KMS-11 (cell line): ENCODE measurements around the gene ISM2.

Source experiments
- H2AFZ ChIP-seq: fragments of 200-600 bp; sonication (generic); 2 replicates; pipeline ENCODE4 v1.6.1; 2016; ENCODE audit warnings: antibody characterized with exemption, mixed run types, low read depth
- H3K27ac ChIP-seq: fragments of 200-600 bp; sonication (generic); 2 replicates; pipeline ENCODE4 v1.6.1; 2016; ENCODE audit warnings: mild to moderate bottlenecking, mixed run types
- H3K27me3 ChIP-seq: fragments of 200-600 bp; sonication (generic); 2 replicates; pipeline ENCODE4 v1.6.1; 2017; ENCODE audit warnings: mild to moderate bottlenecking, low read depth, mixed run types, moderate library complexity; ENCODE audit not compliant: insufficient read depth
- H3K36me3 ChIP-seq: fragments of 200-600 bp; sonication (generic); 2 replicates; pipeline ENCODE4 v1.6.1; 2017; ENCODE audit warnings: mild to moderate bottlenecking, mixed run types; ENCODE audit not compliant: insufficient read depth
- H3K4me1 ChIP-seq: fragments of 200-600 bp; sonication (generic); 2 replicates; pipeline ENCODE4 v1.6.1; 2016; ENCODE audit warnings: mild to moderate bottlenecking, low read depth, mixed run types; ENCODE audit not compliant: poor library complexity, severe bottlenecking
- H3K4me2 ChIP-seq: fragments of 200-600 bp; sonication (generic); 2 replicates; pipeline ENCODE4 v1.7.0; 2016; ENCODE audit warnings: mild to moderate bottlenecking, mixed run types
- H3K4me3 ChIP-seq: fragments of 200-600 bp; sonication (generic); IDR thresholded peaks from 2 replicates; pipeline ENCODE4 v1.6.1; 2017; ENCODE audit warnings: low read depth, low read length, mixed read lengths; ENCODE audit not compliant: insufficient read depth
- H3K79me2 ChIP-seq: fragments of 200-600 bp; sonication (generic); 2 replicates; pipeline ENCODE4 v1.6.1; 2016; ENCODE audit warnings: low read depth, mixed run types; ENCODE audit not compliant: insufficient read depth
- H3K9ac ChIP-seq: fragments of 200-600 bp; sonication (generic); 2 replicates; pipeline ENCODE4 v1.6.1; 2016; ENCODE audit warnings: mild to moderate bottlenecking, mixed run types
- H4K20me1 ChIP-seq: fragments of 200-600 bp; sonication (generic); 2 replicates; pipeline ENCODE4 v1.6.1; 2016; ENCODE audit warnings: mild to moderate bottlenecking, mixed run types; ENCODE audit not compliant: insufficient read depth
- TF ChIP-seq, protein P1 (sequence below): fragments of 200-600 bp; sonication (generic); conservative IDR thresholded peaks from 2 replicates; pipeline ENCODE4 v1.6.1; 2017; ENCODE audit warnings: low read depth, mild to moderate bottlenecking, antibody characterized with exemption, low read length, moderate library complexity, mixed read lengths

Gene ISM2

GRCh38 chr14:77498984-77499527 is 440 bp upstream of the ISM2 start:
- TF ChIP-seq, protein P1, sequence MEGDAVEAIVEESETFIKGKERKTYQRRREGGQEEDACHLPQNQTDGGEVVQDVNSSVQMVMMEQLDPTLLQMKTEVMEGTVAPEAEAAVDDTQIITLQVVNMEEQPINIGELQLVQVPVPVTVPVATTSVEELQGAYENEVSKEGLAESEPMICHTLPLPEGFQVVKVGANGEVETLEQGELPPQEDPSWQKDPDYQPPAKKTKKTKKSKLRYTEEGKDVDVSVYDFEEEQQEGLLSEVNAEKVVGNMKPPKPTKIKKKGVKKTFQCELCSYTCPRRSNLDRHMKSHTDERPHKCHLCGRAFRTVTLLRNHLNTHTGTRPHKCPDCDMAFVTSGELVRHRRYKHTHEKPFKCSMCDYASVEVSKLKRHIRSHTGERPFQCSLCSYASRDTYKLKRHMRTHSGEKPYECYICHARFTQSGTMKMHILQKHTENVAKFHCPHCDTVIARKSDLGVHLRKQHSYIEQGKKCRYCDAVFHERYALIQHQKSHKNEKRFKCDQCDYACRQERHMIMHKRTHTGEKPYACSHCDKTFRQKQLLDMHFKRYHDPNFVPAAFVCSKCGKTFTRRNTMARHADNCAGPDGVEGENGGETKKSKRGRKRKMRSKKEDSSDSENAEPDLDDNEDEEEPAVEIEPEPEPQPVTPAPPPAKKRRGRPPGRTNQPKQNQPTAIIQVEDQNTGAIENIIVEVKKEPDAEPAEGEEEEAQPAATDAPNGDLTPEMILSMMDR = no peak
- Histone ChIP-seq H3K9ac (no peak overlapping the region), H3K27me3 (no peaks in the 10 kb centered on the region), H2AFZ (no peak overlapping the region), H3K36me3 (no peaks in the 10 kb centered on the region), H3K79me2 (no peaks in the 10 kb centered on the region), H3K27ac (no peak overlapping the region), H4K20me1 (no peaks in the 10 kb centered on the region), H3K4me1 (no peaks in the 10 kb centered on the region), H3K4me2 (no peak overlapping the region), H3K4me3 (no peak overlapping the region)

- Histone ChIP-seq H4K20me1 (no peaks in the 10 kb centered on the region), H3K9ac (no peak overlapping the region), H3K4me2 (no peak overlapping the region), H3K36me3 (no peaks in the 10 kb centered on the region), H3K27me3 (no peaks in the 10 kb centered on the region), H3K4me1 (no peaks in the 10 kb centered on the region), H3K79me2 (no peaks in the 10 kb centered on the region), H2AFZ (no peak overlapping the region), H3K27ac (no peak overlapping the region), H3K4me3 (no peak overlapping the region)
- TF ChIP-seq, protein P1 = no peak
These were observed 3.3 kb downstream of the ISM2 start for GRCh38 chr14:77495334-77495733.

- no peaks in the 10 kb centered on the region for H3K27me3 ChIP-seq
- TF ChIP-seq, protein P1 = no peak
- no peaks in the 10 kb centered on the region for H3K36me3 ChIP-seq
- no peak overlapping the region for H3K4me2 ChIP-seq
- no peaks in the 10 kb centered on the region for H3K4me1 ChIP-seq
- no peaks in the 10 kb centered on the region for H4K20me1 ChIP-seq
- no peak overlapping the region for H3K9ac ChIP-seq
- no peak overlapping the region for H2AFZ ChIP-seq
- H3K27ac ChIP-seq = no peak overlapping the region
- no peak overlapping the region for H3K4me3 ChIP-seq
- no peaks in the 10 kb centered on the region for H3K79me2 ChIP-seq
These were observed 7.6 kb downstream of the ISM2 start for GRCh38 chr14:77491056-77491455.

DNA sequence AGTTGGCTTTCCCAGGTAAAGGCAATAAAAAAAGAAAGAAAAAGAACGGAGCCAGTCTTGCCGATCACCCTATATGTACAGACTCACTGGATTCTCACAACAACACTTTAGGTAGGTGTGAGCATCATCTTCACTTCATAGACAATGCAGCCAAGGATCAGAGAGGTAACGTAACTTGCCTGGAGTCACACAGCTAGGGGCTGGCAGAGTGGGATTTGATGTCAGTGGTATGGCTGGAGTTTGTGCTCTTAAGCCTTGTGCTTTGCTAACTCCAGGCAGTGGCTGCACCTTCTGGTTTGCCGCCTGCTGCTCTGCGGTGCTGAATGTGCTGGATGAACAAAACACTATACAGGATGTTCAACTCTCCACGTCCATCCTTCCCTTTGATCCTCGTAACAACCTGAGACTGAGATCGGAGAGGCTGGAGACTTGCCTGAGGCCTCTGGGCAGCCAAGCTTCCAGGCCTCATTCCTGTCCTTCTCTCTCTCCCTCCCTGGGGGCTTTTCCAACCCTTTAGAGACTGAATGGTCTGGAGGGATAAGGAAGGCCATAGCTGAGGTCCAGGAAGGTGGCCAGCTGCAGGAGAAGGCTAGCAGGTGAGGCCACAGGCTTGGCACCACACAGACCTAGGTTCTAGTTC is 8.1 kb downstream of the ISM2 start:
- Histone ChIP-seq H3K4me1 (no peaks in the 10 kb centered on the region), H3K4me3 (no peak overlapping the region), H3K27ac (no peak overlapping the region), H3K27me3 (no peaks in the 10 kb centered on the region), H3K36me3 (no peaks in the 10 kb centered on the region), H3K9ac (no peak overlapping the region), H3K4me2 (no peak overlapping the region), H4K20me1 (no peaks in the 10 kb centered on the region), H2AFZ (no peak overlapping the region), H3K79me2 (no peaks in the 10 kb centered on the region)
- TF ChIP-seq, protein P1 = no peak
